ENCODE results near the gene SMCO4.
"Not testable (repeated sequence)": the region's sequence is repeated elsewhere in the genome, so short reads cannot be mapped to it uniquely, and the experiment has no call there.

SMCO4 gene

GRCh38 chr11:93543292-93543977 is at the start of gene SMCO4:
SMCO4 (minus strand) TSS chr11:93543391; CDS start chr11:93479189, 64,202 bp downstream.
- peak; percentile 6 to 25 (median 12) for DNase-seq

GRCh38 chr11:93591247-93591898 is 48.2 kb upstream of the SMCO4 start:
- DNase-seq = no peak

GRCh38 chr11:93589347-93589746 is 46.2 kb upstream of the SMCO4 start:
- no peak for DNase-seq

GRCh38 chr11:93587858-93588581 is 44.8 kb upstream of the SMCO4 start:
- DNase-seq = no peak

GRCh38 chr11:93587425-93587824 is 44.2 kb upstream of the SMCO4 start:
- DNase-seq = not testable (repeated sequence)

- no peak for DNase-seq
Measured at GRCh38 chr11:93585758-93586157, 42.6 kb upstream of the SMCO4 start.

GRCh38 chr11:93583490-93583889 is 40.3 kb upstream of the SMCO4 start:
- DNase-seq = no peak

GRCh38 chr11:93579187-93579751 is 36.1 kb upstream of the SMCO4 start:
- no peak for DNase-seq

GRCh38 chr11:93577286-93577685 is 34.1 kb upstream of the SMCO4 start:
- no peak for DNase-seq

- not testable (repeated sequence) for DNase-seq
Measured at GRCh38 chr11:93576870-93577269, 33.7 kb upstream of the SMCO4 start.

- no peak for DNase-seq
Measured at GRCh38 chr11:93574638-93575220, 31.5 kb upstream of the SMCO4 start.

- no peak for DNase-seq
Measured at GRCh38 chr11:93573184-93573583, 30.0 kb upstream of the SMCO4 start.

- DNase-seq = no peak
Measured at GRCh38 chr11:93572621-93573020, 29.4 kb upstream of the SMCO4 start.

GRCh38 chr11:93572171-93572570 is 29.0 kb upstream of the SMCO4 start:
- no peak for DNase-seq

GRCh38 chr11:93571612-93572011 is 28.4 kb upstream of the SMCO4 start:
- no peak for DNase-seq

GRCh38 chr11:93570759-93571413 is 27.7 kb upstream of the SMCO4 start:
- no peak for DNase-seq

- no peak for DNase-seq
Measured at GRCh38 chr11:93569496-93569895, 26.3 kb upstream of the SMCO4 start.

- no peak for DNase-seq
Measured at GRCh38 chr11:93568726-93569125, 25.5 kb upstream of the SMCO4 start.

- DNase-seq = no peak
Measured at GRCh38 chr11:93567401-93567895, 24.3 kb upstream of the SMCO4 start.

- DNase-seq = no peak
Measured at GRCh38 chr11:93564895-93565294, 21.7 kb upstream of the SMCO4 start.

- no peak for DNase-seq
Measured at GRCh38 chr11:93563857-93564256, 20.7 kb upstream of the SMCO4 start.

GRCh38 chr11:93560199-93560932 is 17.2 kb upstream of the SMCO4 start:
- no peak for DNase-seq
